HEK293 (cell line): ENCODE data around the gene PRPF31.

Experiments
- CTCF ChIA-PET: fragments of 350-600 bp; formaldehyde crosslinking; extraction: SDS; loops from one replicate; lab custom pipeline; 2021; ENCODE audit warnings: antibody characterized with exemption; lab: Yijun Ruan, JAX
- POLR2A ChIA-PET: fragments of 300-600 bp; formaldehyde crosslinking; extraction: SDS; loops from one replicate; lab custom pipeline; 2020; ENCODE audit warnings: antibody characterized with exemption, inconsistent platforms; lab: Yijun Ruan, JAX
- H3K27ac ChIP-seq: fragments of 200-500 bp; sonication (Bioruptor generic); 2 replicates; pipeline ENCODE4 v1.5.1; 2014; ENCODE audit warnings: low read depth, low read length, control low read depth, inconsistent platforms; ENCODE audit errors: extremely low read depth
- H3K36me3 ChIP-seq, 2 experiments: fragments of 200-500 bp in 1 of 2; sonication (Bioruptor generic) in 1 of 2; 1 replicate in 1 of 2; 2 replicates in 1 of 2; pipeline ENCODE4 v1.5.1; 2014 to 2017; ENCODE audit warnings: inconsistent platforms in 2 of 2, low read length in 2 of 2; ENCODE audit not compliant: control insufficient read depth in 2 of 2, insufficient read depth in 1 of 2
- H3K4me1 ChIP-seq: fragments of 200-500 bp; sonication (Bioruptor generic); 2 replicates; pipeline ENCODE4 v1.5.1; 2014; ENCODE audit warnings: mild to moderate bottlenecking, low read length, inconsistent platforms; ENCODE audit not compliant: control insufficient read depth, insufficient read depth
- H3K4me3 ChIP-seq: 2 replicates; pipeline ENCODE4 v1.5.1; 2011; ENCODE audit warnings: low read depth, mild to moderate bottlenecking, control low read depth, low read length, moderate library complexity
- H3K9me3 ChIP-seq: fragments of 200-500 bp; sonication (Bioruptor generic); 2 replicates; pipeline ENCODE4 v1.5.1; 2014; ENCODE audit warnings: low read depth, low read length, inconsistent platforms; ENCODE audit not compliant: control insufficient read depth, insufficient read depth
- EGR2 ChIP-seq: fragments of 450-650 bp; formaldehyde crosslinking; IDR thresholded peaks from 2 replicates; pipeline ENCODE4 v1.5.1; 2016; ENCODE audit warnings: low read depth, missing biosample characterization, missing genetic modification characterization
- ELK4 ChIP-seq: IDR thresholded peaks from 2 replicates; pipeline ENCODE4 v1.6.1; 2011; ENCODE audit warnings: mild to moderate bottlenecking, low read depth, low read length, borderline replicate concordance
- GLI4 ChIP-seq: fragments of 450-650 bp; formaldehyde crosslinking; IDR thresholded peaks from 2 replicates; pipeline ENCODE4 v1.5.1; 2016; ENCODE audit warnings: missing biosample characterization, missing genetic modification characterization
- KLF8 ChIP-seq: fragments of 450-650 bp; formaldehyde crosslinking; IDR thresholded peaks from 2 replicates; pipeline ENCODE4 v1.5.1; 2016; ENCODE audit warnings: missing biosample characterization, missing genetic modification characterization
- MZF1 ChIP-seq: fragments of 450-650 bp; formaldehyde crosslinking; IDR thresholded peaks from 2 replicates; pipeline ENCODE4 v1.5.1; 2017; ENCODE audit warnings: missing biosample characterization, missing genetic modification characterization, borderline replicate concordance
- SCRT2 ChIP-seq: fragments of 450-650 bp; formaldehyde crosslinking; IDR thresholded peaks from 2 replicates; pipeline ENCODE4 v1.5.1; 2016; ENCODE audit warnings: missing biosample characterization, missing genetic modification characterization
- YY1 ChIP-seq: fragments of 450-650 bp; formaldehyde crosslinking; IDR thresholded peaks from 2 replicates; pipeline ENCODE4 v1.5.1; 2018; ENCODE audit warnings: missing biosample characterization, missing genetic modification characterization
- ZBTB21 ChIP-seq: fragments of 450-650 bp; formaldehyde crosslinking; IDR thresholded peaks from 2 replicates; pipeline ENCODE4 v1.5.1; 2017; ENCODE audit warnings: missing biosample characterization, missing genetic modification characterization
- ZBTB8A ChIP-seq: fragments of 450-650 bp; formaldehyde crosslinking; IDR thresholded peaks from 2 replicates; pipeline ENCODE4 v1.5.1; 2016; ENCODE audit warnings: missing biosample characterization, missing genetic modification characterization
- ZFHX2 ChIP-seq: fragments of 450-650 bp; formaldehyde crosslinking; conservative IDR thresholded peaks from 2 replicates; pipeline ENCODE4 v1.5.1; 2016; ENCODE audit warnings: missing biosample characterization, missing genetic modification characterization
- ZFP69B ChIP-seq: fragments of 450-650 bp; formaldehyde crosslinking; IDR thresholded peaks from 2 replicates; pipeline ENCODE4 v1.5.1; 2016; ENCODE audit warnings: missing biosample characterization, missing genetic modification characterization
- ZNF10 ChIP-seq: fragments of 450-650 bp; formaldehyde crosslinking; IDR thresholded peaks from 2 replicates; pipeline ENCODE4 v1.5.1; 2017; ENCODE audit warnings: missing biosample characterization, missing genetic modification characterization
- ZNF175 ChIP-seq: fragments of 450-650 bp; formaldehyde crosslinking; IDR thresholded peaks from 2 replicates; pipeline ENCODE4 v1.5.1; 2016; ENCODE audit warnings: missing biosample characterization, missing genetic modification characterization
- ZNF2 ChIP-seq: fragments of 450-650 bp; formaldehyde crosslinking; IDR thresholded peaks from 2 replicates; pipeline ENCODE4 v1.5.1; 2016; ENCODE audit warnings: missing biosample characterization, missing genetic modification characterization
- ZNF211 ChIP-seq: fragments of 450-650 bp; formaldehyde crosslinking; IDR thresholded peaks from 2 replicates; pipeline ENCODE4 v1.5.1; 2016; ENCODE audit warnings: low read depth, missing biosample characterization, missing genetic modification characterization
- ZNF223 ChIP-seq: fragments of 450-650 bp; formaldehyde crosslinking; IDR thresholded peaks from 2 replicates; pipeline ENCODE4 v1.5.1; 2016; ENCODE audit warnings: missing biosample characterization, missing genetic modification characterization
- ZNF335 ChIP-seq: fragments of 450-650 bp; formaldehyde crosslinking; conservative IDR thresholded peaks from 2 replicates; pipeline ENCODE4 v1.5.1; 2016; ENCODE audit warnings: missing biosample characterization, missing genetic modification characterization
- ZNF350 ChIP-seq: fragments of 450-650 bp; formaldehyde crosslinking; IDR thresholded peaks from 2 replicates; pipeline ENCODE4 v1.5.0; 2017; ENCODE audit warnings: missing biosample characterization, mild to moderate bottlenecking, missing genetic modification characterization
- ZNF366 ChIP-seq: fragments of 450-650 bp; formaldehyde crosslinking; conservative IDR thresholded peaks from 2 replicates; pipeline ENCODE4 v1.5.1; 2016; ENCODE audit warnings: missing biosample characterization, missing genetic modification characterization
- ZNF394 ChIP-seq: fragments of 450-650 bp; formaldehyde crosslinking; IDR thresholded peaks from 2 replicates; pipeline ENCODE4 v1.5.1; 2016; ENCODE audit warnings: missing biosample characterization, missing genetic modification characterization, mild to moderate bottlenecking, moderate library complexity, borderline replicate concordance
- ZNF544 ChIP-seq: fragments of 450-650 bp; formaldehyde crosslinking; IDR thresholded peaks from 2 replicates; pipeline ENCODE4 v1.5.0; 2017; ENCODE audit warnings: missing biosample characterization, missing genetic modification characterization
- ZNF571 ChIP-seq: fragments of 450-650 bp; formaldehyde crosslinking; IDR thresholded peaks from 2 replicates; pipeline ENCODE4 v1.5.0; 2017; ENCODE audit warnings: missing biosample characterization, missing genetic modification characterization
- ZNF600 ChIP-seq: fragments of 450-650 bp; formaldehyde crosslinking; IDR thresholded peaks from 2 replicates; pipeline ENCODE4 v1.5.1; 2016; ENCODE audit warnings: missing biosample characterization, missing genetic modification characterization
- ZNF629 ChIP-seq: fragments of 450-650 bp; formaldehyde crosslinking; IDR thresholded peaks from 2 replicates; pipeline ENCODE4 v1.5.1; 2017; ENCODE audit warnings: missing biosample characterization, missing genetic modification characterization
- ZNF654 ChIP-seq: fragments of 450-650 bp; formaldehyde crosslinking; IDR thresholded peaks from 2 replicates; pipeline ENCODE4 v1.5.1; 2016; ENCODE audit warnings: low read depth, missing biosample characterization, missing genetic modification characterization
- ZNF660 ChIP-seq: fragments of 450-650 bp; IDR thresholded peaks from 2 replicates; pipeline ENCODE4 v1.5.1; 2018; ENCODE audit warnings: missing biosample characterization, mild to moderate bottlenecking, missing genetic modification characterization
- TF ChIP-seq, protein P1 (sequence below): fragments of 450-650 bp; formaldehyde crosslinking; IDR thresholded peaks from 2 replicates; pipeline ENCODE4 v1.5.1; 2016; ENCODE audit warnings: missing biosample characterization, missing genetic modification characterization
- TF ChIP-seq, protein P2 (sequence below): fragments of 450-650 bp; formaldehyde crosslinking; IDR thresholded peaks from 2 replicates; pipeline ENCODE4 v1.5.1; 2016; ENCODE audit warnings: missing biosample characterization, missing genetic modification characterization
- TF ChIP-seq, protein P3 (sequence below): fragments of 450-650 bp; formaldehyde crosslinking; IDR thresholded peaks from 2 replicates; pipeline ENCODE4 v1.5.1; 2017; ENCODE audit warnings: missing biosample characterization, mild to moderate bottlenecking, missing genetic modification characterization, moderate library complexity
- TF ChIP-seq, protein P4 (sequence below): fragments of 450-650 bp; formaldehyde crosslinking; IDR thresholded peaks from 2 replicates; pipeline ENCODE4 v1.5.1; 2016; ENCODE audit warnings: missing biosample characterization, missing genetic modification characterization

PRPF31 gene

DNA sequence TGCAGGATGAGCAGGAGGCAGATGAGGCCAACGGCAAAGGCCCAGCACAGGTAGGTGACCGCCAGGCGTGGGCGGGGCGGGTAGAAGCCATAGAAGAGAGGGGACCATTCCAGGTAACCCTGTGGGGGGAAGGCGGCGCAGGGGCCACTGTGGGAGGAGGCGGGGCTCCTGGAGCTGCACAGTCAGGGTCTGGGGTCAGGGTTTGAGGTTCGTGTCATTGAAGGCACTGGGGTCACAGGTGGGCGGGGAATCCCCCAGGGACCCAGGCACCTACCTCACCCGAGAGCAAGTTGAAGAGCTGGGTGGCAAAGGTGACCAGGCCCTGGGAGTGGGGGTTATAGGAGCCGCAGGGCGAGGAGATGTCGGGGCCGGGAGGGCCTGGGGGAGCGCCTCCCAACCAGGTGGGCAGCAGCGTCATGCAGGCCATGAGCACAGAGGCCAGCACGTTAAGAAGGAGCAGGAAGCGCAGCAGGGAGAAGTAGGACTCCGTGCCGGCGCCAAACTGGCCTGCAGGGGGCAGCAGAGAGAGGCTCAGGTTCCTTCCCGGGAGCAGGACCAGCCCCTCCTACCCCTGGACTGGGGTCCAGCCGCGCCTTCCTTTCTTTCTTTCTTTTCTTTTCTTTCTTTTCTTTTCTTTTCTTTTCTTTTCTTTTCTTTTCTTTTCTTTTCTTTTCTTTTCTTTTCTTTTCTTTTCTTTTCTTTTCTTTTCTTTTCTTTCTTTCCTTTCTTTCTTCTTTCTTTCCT lies 52.8 kb downstream of the PRPF31 start:
- Histone ChIP-seq H3K27ac (no peak overlapping the region), H3K9me3 (no peaks in the 10 kb centered on the region), H3K4me3 (no peak overlapping the region), H3K4me1 (no peaks in the 10 kb centered on the region), H3K36me3 (no peaks in the 10 kb centered on the region)
- CTCF ChIA-PET = interaction anchor here (0.9 to 4.6 kb wide), 10 partner anchors 8 to 223 kb away, joined by 3 to 18 read pairs (median 7); partner anchors contain the start of genes CNOT3, LENG1 and MBOAT7
- POLR2A ChIA-PET = interaction anchor here (1.4 to 2.6 kb wide), 3 partner anchors 8 to 31 kb away, joined by 6 to 17 read pairs (median 7); partner anchors contain the start of genes CNOT3, LENG1 and MBOAT7
- TF ChIP-seq, protein P1, sequence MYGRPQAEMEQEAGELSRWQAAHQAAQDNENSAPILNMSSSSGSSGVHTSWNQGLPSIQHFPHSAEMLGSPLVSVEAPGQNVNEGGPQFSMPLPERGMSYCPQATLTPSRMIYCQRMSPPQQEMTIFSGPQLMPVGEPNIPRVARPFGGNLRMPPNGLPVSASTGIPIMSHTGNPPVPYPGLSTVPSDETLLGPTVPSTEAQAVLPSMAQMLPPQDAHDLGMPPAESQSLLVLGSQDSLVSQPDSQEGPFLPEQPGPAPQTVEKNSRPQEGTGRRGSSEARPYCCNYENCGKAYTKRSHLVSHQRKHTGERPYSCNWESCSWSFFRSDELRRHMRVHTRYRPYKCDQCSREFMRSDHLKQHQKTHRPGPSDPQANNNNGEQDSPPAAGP (tag by site-specific recombination) = 0 out of 2 replicates have a peak, but pooled peaks have one; percentile 52
- TF ChIP-seq ZNF654 (tag by site-specific recombination) = peak; percentile 47
- peak; percentile 86 for TF ChIP-seq SCRT2 (tag by site-specific recombination)
- no peak for TF ChIP-seq ELK4
- TF ChIP-seq KLF8 (tag by site-specific recombination) = peak; percentile 35; the same call in 1 of the 2 replicates
- no peak for TF ChIP-seq ZNF175 (tag by site-specific recombination)
- no peak for TF ChIP-seq ZNF660 (tag by site-specific recombination)
- 0 out of 2 replicates have a peak, but pooled peaks have one; percentile 41 for TF ChIP-seq ZNF223 (tag by site-specific recombination)
- TF ChIP-seq ZNF600 (tag by site-specific recombination) = 0 out of 2 replicates have a peak, but pooled peaks have one; percentile 36
- no peak for TF ChIP-seq ZNF10
- TF ChIP-seq ZNF350 (tag by site-specific recombination) = no peak
- no peak for TF ChIP-seq ZNF544 (tag by site-specific recombination)
- peak; percentile 57 for TF ChIP-seq ZFHX2
- TF ChIP-seq ZBTB21 (tag by site-specific recombination) = peak; percentile 11; the same call in 1 of the 2 replicates
- no peak for TF ChIP-seq ZNF394
- 0 out of 2 replicates have a peak, but pooled peaks have one; percentile 21 for TF ChIP-seq ZNF335
- no peak for TF ChIP-seq ZBTB8A (tag by site-specific recombination)
- TF ChIP-seq YY1 (tag by site-specific recombination) = no peak
- TF ChIP-seq ZNF629 (tag by site-specific recombination) = 0 out of 2 replicates have a peak, but pooled peaks have one; percentile 17
- TF ChIP-seq ZNF2 (tag by site-specific recombination) = peak; percentile 40; the same call in 1 of the 2 replicates
- no peak for TF ChIP-seq ZNF211 (tag by site-specific recombination)
- TF ChIP-seq MZF1 = no peak
- TF ChIP-seq ZNF366 (tag by site-specific recombination) = peak; percentile 99
- TF ChIP-seq, protein P2, sequence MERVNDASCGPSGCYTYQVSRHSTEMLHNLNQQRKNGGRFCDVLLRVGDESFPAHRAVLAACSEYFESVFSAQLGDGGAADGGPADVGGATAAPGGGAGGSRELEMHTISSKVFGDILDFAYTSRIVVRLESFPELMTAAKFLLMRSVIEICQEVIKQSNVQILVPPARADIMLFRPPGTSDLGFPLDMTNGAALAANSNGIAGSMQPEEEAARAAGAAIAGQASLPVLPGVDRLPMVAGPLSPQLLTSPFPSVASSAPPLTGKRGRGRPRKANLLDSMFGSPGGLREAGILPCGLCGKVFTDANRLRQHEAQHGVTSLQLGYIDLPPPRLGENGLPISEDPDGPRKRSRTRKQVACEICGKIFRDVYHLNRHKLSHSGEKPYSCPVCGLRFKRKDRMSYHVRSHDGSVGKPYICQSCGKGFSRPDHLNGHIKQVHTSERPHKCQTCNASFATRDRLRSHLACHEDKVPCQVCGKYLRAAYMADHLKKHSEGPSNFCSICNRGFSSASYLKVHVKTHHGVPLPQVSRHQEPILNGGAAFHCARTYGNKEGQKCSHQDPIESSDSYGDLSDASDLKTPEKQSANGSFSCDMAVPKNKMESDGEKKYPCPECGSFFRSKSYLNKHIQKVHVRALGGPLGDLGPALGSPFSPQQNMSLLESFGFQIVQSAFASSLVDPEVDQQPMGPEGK = peak; percentile 18; the same call in 1 of the 2 replicates
- TF ChIP-seq ZFP69B (tag by site-specific recombination) = 0 out of 2 replicates have a peak, but pooled peaks have one; percentile 40
- no peak for TF ChIP-seq ZNF571 (tag by site-specific recombination)
- TF ChIP-seq, protein P3, sequence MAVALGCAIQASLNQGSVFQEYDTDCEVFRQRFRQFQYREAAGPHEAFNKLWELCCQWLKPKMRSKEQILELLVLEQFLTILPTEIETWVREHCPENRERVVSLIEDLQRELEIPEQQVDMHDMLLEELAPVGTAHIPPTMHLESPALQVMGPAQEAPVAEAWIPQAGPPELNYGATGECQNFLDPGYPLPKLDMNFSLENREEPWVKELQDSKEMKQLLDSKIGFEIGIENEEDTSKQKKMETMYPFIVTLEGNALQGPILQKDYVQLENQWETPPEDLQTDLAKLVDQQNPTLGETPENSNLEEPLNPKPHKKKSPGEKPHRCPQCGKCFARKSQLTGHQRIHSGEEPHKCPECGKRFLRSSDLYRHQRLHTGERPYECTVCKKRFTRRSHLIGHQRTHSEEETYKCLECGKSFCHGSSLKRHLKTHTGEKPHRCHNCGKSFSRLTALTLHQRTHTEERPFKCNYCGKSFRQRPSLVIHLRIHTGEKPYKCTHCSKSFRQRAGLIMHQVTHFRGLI (tag by site-specific recombination) = no peak
- peak; percentile 57; the same call in 1 of the 2 replicates for TF ChIP-seq EGR2 (tag by site-specific recombination)
- no peak for TF ChIP-seq GLI4
- TF ChIP-seq, protein P4, sequence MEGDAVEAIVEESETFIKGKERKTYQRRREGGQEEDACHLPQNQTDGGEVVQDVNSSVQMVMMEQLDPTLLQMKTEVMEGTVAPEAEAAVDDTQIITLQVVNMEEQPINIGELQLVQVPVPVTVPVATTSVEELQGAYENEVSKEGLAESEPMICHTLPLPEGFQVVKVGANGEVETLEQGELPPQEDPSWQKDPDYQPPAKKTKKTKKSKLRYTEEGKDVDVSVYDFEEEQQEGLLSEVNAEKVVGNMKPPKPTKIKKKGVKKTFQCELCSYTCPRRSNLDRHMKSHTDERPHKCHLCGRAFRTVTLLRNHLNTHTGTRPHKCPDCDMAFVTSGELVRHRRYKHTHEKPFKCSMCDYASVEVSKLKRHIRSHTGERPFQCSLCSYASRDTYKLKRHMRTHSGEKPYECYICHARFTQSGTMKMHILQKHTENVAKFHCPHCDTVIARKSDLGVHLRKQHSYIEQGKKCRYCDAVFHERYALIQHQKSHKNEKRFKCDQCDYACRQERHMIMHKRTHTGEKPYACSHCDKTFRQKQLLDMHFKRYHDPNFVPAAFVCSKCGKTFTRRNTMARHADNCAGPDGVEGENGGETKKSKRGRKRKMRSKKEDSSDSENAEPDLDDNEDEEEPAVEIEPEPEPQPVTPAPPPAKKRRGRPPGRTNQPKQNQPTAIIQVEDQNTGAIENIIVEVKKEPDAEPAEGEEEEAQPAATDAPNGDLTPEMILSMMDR (tag by site-specific recombination) = peak; percentile 83
